GM12892 (cell line): ENCODE results near the gene UCHL5.

Source experiments
- DNase-seq: peaks from one replicate; pipeline ENCODE4 v3.0.0; 2011; ENCODE audit not compliant: insufficient read length
- FAIRE-seq: peaks from 2 replicates; lab custom pipeline; 2011; peaks lifted over from hg19 to GRCh38; lab: Jason Lieb, UNC
- POLR2A ChIP-seq: IDR thresholded peaks from 2 replicates; pipeline ENCODE4 v1.6.1; 2011; ENCODE audit warnings: low read depth, low read length, control low read depth
- POLR2AphosphoS5 ChIP-seq: IDR thresholded peaks from 2 replicates; pipeline ENCODE4 v1.6.1; 2011; ENCODE audit warnings: low read depth, low read length, control low read depth
- TAF1 ChIP-seq: IDR thresholded peaks from 2 replicates; pipeline ENCODE4 v1.6.1; 2011; ENCODE audit warnings: low read depth, mild to moderate bottlenecking, control low read depth, low read length, borderline replicate concordance

Gene UCHL5

DNA sequence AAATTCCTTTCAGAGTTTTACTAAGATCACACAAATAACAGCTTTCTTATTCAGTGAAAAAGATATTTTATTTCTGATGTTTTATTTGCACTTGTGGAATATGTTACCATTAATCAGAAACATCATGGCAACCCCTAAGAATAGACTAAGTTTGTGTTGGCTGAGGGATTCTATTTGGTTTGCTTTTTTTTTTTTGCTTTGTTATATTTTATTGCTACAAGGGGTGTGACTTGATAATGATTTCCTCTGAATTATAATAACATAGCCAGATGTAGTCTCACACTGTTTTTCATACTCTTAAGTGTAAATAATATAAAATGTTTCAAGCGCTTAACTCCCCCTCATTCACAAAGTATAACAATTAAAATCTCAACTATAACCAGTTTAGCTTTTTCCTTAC lies 26.1 kb upstream of the UCHL5 start:
- TF ChIP-seq TAF1 (no peak), POLR2A (no peak), POLR2AphosphoS5 (no peak)
- no peak for FAIRE-seq
- DNase-seq, result no peak

DNA sequence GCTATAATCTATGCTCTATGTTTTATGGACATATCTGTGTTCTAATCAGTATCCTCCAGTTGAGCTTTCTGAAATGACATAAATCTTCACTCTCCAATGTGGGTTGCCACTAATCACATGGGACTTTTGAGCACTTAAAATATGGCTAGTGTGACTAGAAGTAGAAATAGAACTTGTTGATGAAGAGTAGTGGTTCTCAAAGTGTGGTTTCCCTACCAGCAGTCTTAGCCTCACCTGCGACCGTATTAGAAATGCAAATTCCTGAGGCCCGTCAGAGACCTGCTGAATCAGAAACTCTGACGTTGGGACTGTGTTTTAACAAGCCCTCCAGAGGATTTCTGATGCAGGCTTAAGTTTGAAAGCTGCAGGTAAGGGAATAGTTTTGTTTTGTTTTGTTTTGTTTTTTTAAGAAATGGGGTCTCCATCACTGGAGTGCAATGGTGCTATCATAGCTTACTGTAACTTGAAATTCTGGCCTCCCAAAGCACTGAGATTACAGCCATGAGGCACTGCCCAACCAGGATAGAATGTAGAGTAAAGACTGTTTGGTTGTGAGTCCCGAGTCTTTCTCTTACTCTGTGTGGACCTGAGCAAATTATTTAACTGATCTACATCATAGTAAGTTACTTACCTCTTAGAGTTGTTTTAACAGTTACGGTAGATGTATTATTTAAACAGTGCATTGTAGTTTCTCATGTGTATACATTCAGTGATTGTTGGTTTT lies 24.4 kb upstream of the UCHL5 start:
- no peak for TF ChIP-seq TAF1
- FAIRE-seq (no peak), DNase-seq (no peak)

DNA sequence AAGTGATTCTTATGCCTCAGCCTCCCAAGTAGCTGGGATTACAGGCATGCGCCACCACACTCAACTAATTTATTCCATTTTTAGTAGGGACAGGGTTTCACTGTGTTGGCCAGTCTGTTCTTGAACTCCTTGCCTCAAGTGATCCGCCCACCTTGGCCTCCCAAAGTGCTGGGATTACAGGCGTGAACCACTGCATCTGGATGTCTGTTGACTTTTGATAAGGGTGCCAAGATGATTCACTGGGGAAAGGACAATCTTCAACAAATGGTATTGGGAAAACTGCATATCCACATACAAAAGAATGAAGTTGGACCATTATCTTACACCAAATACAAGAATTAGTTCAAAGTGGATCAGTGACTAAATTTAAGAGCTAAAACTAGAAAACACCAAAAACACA lies 20.0 kb upstream of the UCHL5 start:
- TF ChIP-seq TAF1, result no peak
- no peak for TF ChIP-seq POLR2AphosphoS5
- TF ChIP-seq POLR2A, result no peak
- DNase-seq (no peak), FAIRE-seq (no peak)

DNA sequence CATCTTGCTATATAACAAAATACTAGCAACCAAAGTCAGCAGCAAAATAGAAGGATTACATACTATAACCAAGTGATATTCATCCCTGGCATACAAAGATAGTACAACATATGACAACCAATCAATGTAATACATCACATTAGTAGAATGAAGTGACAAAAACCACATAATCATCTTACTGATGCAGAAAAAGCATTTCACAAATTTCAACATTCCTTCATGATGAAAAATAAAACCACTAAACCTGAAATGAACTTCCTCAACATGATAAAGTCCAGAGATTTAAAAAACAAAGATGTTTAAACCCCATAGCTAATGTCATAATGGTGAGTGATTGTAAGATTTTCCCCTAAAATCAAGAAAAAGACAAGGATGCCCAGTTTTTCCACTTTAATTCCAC lies 18.8 kb upstream of the UCHL5 start:
- TF ChIP-seq POLR2A, result no peak
- TF ChIP-seq POLR2AphosphoS5, result no peak
- no peak for TF ChIP-seq TAF1
- DNase-seq (no peak), FAIRE-seq (no peak)

DNA sequence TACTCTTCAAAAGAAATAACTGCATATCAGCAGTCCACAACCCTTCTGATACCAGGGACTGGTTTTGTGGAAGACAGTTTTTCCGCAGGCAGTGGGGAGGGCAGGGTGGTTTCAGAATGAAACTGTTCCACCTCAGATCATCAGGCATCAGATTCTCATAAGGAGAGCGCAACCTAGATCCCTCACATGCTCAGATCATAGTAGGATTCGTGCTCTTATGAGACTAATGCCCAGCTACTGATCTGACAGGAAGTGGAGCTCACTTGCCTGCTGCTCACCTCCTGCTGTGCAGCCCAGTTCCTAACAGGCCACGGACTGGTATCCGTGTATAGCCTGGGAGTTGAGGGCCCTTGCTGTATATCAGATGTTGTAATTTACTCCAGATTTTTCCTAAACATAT lies 11.8 kb upstream of the UCHL5 start:
- peak; percentile 81 for FAIRE-seq
- TF ChIP-seq POLR2A, result no peak
- TF ChIP-seq POLR2AphosphoS5, result no peak
- TF ChIP-seq TAF1, result no peak
- no peak for DNase-seq

DNA sequence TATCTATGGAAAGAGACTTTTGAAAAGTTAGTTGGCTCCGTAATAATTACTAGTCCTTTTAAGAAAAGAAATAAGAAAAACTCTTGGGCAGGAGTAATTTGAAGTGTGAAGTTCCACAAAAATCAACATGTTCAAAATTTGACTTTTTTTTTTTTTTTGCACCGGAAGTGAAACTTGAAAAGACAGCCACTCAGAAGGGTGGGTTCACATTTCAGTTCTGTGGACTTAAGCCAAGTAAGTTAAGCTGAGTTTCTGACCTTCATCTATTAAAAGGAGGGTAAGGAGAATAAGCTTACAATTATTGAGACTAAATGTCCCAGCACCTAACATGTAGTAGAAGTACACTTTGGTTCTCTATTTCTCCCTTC lies 11.2 kb upstream of the UCHL5 start:
- no peak for DNase-seq

DNA sequence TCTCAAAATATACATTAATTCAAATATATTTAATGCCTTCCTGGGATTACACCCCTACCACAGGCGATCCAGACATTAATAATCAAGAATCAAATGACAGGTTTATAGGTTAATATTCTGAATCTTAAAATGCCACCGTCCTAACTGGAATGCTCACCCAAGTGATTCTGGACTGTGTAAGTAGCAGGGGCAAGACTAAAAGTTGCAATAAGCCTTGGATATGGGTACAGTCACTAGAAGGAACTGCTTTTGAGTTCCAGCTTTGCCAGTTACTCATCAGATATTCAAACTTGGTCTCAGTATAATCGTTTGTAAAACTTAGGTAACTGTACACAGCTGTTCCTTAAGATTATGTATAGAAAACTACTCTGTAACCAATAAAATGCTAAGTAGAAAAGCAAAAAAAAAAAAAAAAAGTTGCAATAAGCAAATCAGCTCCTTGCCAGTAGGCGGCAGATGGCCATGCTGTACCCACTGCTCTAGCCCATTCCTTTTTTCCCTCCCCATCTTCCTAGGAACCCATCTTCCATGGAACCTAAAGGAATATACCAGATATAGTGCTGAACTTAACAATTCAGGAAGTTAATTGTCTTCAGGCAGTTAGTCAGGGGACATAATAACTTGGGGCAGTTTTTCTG lies 10.7 kb upstream of the UCHL5 start:
- DNase-seq, result no peak
- no peak for FAIRE-seq
- TF ChIP-seq POLR2AphosphoS5 (no peak), TAF1 (no peak), POLR2A (no peak)

More for the DNA sequence above, 11.2 kb upstream of the UCHL5 start:
- no peak for TF ChIP-seq POLR2AphosphoS5
- no peak for TF ChIP-seq POLR2A
- FAIRE-seq, result no peak

DNA sequence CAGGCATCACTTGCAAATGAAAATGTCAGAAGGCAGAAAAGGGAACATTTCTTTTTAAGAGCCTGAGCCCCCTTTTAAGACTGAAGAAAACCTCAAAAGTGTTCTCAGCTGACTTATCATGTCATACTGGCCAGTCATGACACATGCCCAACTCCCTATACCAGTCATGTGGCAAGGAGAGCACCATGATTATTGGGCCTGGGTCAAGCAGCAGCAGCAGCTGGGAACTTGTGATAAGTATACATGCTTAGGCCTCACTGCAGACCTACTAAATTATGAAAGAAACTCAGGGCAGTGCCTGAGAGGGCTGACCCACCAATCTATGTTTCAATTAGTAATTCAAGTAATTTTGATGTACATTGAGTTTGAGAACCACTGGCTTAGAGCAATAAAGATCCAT lies 8.9 kb upstream of the UCHL5 start:
- no peak for DNase-seq
- FAIRE-seq, result no peak

DNA sequence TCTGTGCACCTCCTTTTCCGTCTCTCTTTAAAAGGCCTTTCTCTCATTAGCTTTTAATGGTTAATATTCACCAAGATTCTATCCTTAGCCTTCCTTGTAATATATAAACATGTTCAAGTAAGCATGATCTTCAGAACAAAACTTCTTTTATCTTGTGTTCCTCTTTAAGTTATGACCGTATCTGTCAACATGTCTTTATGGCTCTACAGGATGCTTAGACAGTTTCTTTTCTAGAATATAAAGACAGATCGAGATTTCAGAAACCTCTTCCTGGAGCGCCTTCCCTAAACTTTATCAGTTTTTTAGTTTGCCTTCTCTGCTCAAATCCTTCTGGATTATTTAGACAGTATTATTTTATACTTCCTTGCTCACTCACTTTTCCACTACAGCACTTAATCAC lies 7.4 kb upstream of the UCHL5 start:
- FAIRE-seq, result peak; percentile 81

More for the DNA sequence above, 8.9 kb upstream of the UCHL5 start:
- TF ChIP-seq POLR2A, result no peak
- no peak for TF ChIP-seq POLR2AphosphoS5
- no peak for TF ChIP-seq TAF1

DNA sequence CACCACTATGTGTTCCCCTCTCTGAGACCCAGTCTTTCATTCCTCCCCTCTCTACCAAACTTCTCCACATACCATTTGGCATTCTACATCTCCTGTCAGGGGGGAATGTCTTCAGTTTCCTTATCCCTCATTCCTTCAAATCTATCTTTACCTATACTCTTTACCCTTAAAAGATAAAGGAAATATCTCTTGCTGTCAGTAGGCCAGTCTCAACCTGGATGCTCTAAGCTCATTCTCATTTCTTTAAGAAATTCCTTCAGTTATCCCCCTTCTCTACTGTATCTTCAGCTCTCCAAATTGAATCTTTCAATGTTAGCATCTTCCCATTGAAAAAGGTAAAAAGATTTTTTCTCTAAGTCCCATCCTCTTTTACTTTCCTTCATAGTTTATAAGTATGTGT lies 6.8 kb upstream of the UCHL5 start:
- DNase-seq, result no peak
- TF ChIP-seq TAF1, result no peak
- no peak for TF ChIP-seq POLR2A
- no peak for TF ChIP-seq POLR2AphosphoS5
- no peak for FAIRE-seq

More for the DNA sequence above, 7.4 kb upstream of the UCHL5 start:
- DNase-seq, result no peak
- TF ChIP-seq POLR2AphosphoS5 (no peak), POLR2A (no peak), TAF1 (no peak)

DNA sequence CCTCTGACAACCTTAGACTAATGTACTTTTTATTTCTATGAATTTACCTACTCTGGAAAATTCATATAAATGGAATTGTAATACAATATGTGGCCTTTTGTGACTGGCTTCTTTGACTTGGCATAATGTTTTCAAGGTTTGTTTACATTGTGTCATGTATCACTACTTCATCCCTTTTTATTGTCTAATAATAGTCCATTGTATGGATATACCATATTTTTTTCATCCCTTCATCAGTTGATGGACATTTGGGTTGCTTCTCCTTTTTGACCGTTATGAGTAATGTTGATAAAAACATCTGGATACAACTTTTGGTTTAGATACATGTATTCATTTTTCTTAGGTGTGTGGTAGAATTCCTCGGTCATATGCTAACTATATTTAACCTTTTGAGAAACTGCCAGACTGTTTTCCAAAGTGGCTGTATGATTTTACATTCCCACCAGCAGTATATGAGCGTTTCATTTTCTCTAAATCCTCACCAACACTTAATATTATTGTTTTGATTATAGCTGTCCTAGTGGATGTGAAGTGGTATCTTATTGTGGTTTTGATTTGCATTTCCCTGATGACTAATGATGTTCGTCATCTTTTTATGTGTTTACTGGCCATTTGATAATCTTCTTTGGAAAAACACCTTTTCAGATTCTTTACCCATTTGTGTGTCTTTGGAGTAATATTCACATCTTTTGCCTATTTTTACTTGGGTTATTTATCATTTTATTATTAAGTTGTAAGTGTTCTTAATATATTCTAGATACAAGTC lies 3.7 kb upstream of the UCHL5 start:
- FAIRE-seq (no peak), DNase-seq (no peak)
- TF ChIP-seq TAF1, result no peak
- TF ChIP-seq POLR2A, result no peak
- no peak for TF ChIP-seq POLR2AphosphoS5

DNA sequence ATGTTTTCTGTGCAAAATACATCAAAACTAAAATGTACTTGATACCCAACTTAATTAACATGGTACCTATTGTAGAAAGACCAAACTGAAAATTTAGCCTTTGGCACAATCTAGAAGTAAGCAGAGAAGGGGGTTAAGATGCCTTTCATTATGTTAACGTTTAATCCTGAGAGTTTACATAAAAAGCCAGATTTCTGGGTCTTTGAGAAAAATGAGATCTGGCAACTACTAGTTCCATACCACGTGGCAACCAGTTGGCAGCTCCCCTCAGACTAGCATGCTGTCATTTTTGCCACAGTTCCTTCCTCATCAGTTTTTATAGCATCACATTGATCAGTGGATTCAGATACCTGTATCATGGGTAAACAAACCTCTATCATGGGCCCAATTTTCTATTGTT lies 1.8 kb upstream of the UCHL5 start:
- DNase-seq (no peak), FAIRE-seq (peak; percentile 5)

More for the DNA sequence above, 1.8 kb upstream of the UCHL5 start:
- TF ChIP-seq POLR2A (no peak), TAF1 (no peak), POLR2AphosphoS5 (no peak)
